GM23338 (cell line): Measurements from ENCODE around the gene ALKAL2. TPM values are rescaled to one million over a fixed set of nuclear protein-coding genes. Genes with fewer than 3 reads are reported as not detected.

Source experiments
- ATAC-seq: fragments of 200-7000 bp; cut with Tn5 transposase; 3 replicates; pipeline ENCODE4 v1.9.1; 2020
- DNase-seq: peaks from one replicate; pipeline ENCODE4 v3.0.0-alpha.2; 2015; ENCODE audit warnings: low spot score
- H2AFZ ChIP-seq: fragments of 200-600 bp; sonication (generic); 2 replicates; pipeline ENCODE4 v1.8.0; 2016; ENCODE audit warnings: antibody characterized with exemption, mild to moderate bottlenecking, moderate library complexity
- H3F3A ChIP-seq: fragments of 200-600 bp; sonication (generic); replicated peaks from 2 replicates; pipeline ENCODE4 v1.8.0; 2017; ENCODE audit warnings: antibody characterized with exemption, mixed run types, low read depth
- H3K27ac ChIP-seq: fragments of 200-600 bp; sonication (generic); 2 replicates; pipeline ENCODE4 v1.6.1; 2016; ENCODE audit warnings: low read depth
- H3K27me3 ChIP-seq: fragments of 200-600 bp; sonication (generic); 2 replicates; pipeline ENCODE4 v1.8.0; 2016; ENCODE audit warnings: mild to moderate bottlenecking, mixed run types, moderate library complexity; ENCODE audit not compliant: insufficient read depth
- H3K36me3 ChIP-seq: fragments of 200-600 bp; sonication (generic); 2 replicates; pipeline ENCODE4 v1.8.0; 2016; ENCODE audit warnings: mild to moderate bottlenecking; ENCODE audit not compliant: insufficient read depth
- H3K4me1 ChIP-seq: fragments of 200-600 bp; sonication (generic); 2 replicates; pipeline ENCODE4 v1.8.0; 2016; ENCODE audit warnings: mild to moderate bottlenecking, moderate library complexity; ENCODE audit not compliant: insufficient read depth
- H3K4me2 ChIP-seq: fragments of 200-600 bp; sonication (generic); 2 replicates; pipeline ENCODE4 v1.7.1; 2017; ENCODE audit warnings: mixed run types
- H3K4me3 ChIP-seq: fragments of 200-600 bp; sonication (generic); 2 replicates; pipeline ENCODE4 v1.6.1; 2016; ENCODE audit warnings: mixed run types
- H3K79me2 ChIP-seq: fragments of 200-600 bp; sonication (generic); replicated peaks from 2 replicates; pipeline ENCODE4 v1.8.0; 2017; ENCODE audit warnings: mild to moderate bottlenecking; ENCODE audit not compliant: insufficient read depth
- H3K9me2 ChIP-seq: fragments of 200-600 bp; sonication (generic); 2 replicates; pipeline ENCODE4 v1.8.0; 2017; ENCODE audit not compliant: insufficient read depth
- H4K20me1 ChIP-seq: fragments of 200-600 bp; sonication (generic); replicated peaks from 2 replicates; pipeline ENCODE4 v1.8.0; 2017; ENCODE audit warnings: mild to moderate bottlenecking; ENCODE audit not compliant: insufficient read depth
- H3K27ac Mint-ChIP-seq: 2 replicates; pipeline ENCODE4 v1.8.0; 2020; ENCODE audit warnings: inconsistent platforms, mild to moderate bottlenecking, moderate library complexity, mixed read lengths
- H3K27me3 Mint-ChIP-seq: 3 replicates; pipeline ENCODE4 v1.8.0; 2022; ENCODE audit warnings: low read depth, mild to moderate bottlenecking, moderate library complexity, mixed read lengths, inconsistent platforms; ENCODE audit not compliant: insufficient read depth, poor library complexity
- H3K36me3 Mint-ChIP-seq: 3 replicates; pipeline ENCODE4 v1.8.0; 2021; ENCODE audit warnings: low read depth, mild to moderate bottlenecking, inconsistent platforms, moderate library complexity, mixed read lengths
- H3K4me1 Mint-ChIP-seq: 3 replicates; pipeline ENCODE4 v1.8.0; 2020; ENCODE audit warnings: mild to moderate bottlenecking, inconsistent platforms, mixed read lengths
- H3K4me3 Mint-ChIP-seq: 3 replicates; pipeline ENCODE4 v1.8.0; 2021; ENCODE audit warnings: moderate library complexity, mild to moderate bottlenecking, inconsistent platforms, mixed read lengths
- H3K9me3 Mint-ChIP-seq: 3 replicates; pipeline ENCODE4 v1.8.0; 2020; ENCODE audit warnings: moderate library complexity, mild to moderate bottlenecking, inconsistent platforms, mixed read lengths
- CREB1 ChIP-seq: fragments of 250-450 bp; sonication (Bioruptor Pico); IDR thresholded peaks from 2 replicates; pipeline ENCODE4 v1.5.0; 2020; ENCODE audit warnings: low read depth, mild to moderate bottlenecking, moderate library complexity
- EZH2 ChIP-seq: fragments of 200-600 bp; sonication (generic); IDR thresholded peaks from one replicate; pipeline ENCODE4 v1.8.0; 2017; ENCODE audit warnings: antibody characterized with exemption, mild to moderate bottlenecking, low read depth; ENCODE audit not compliant: unreplicated experiment
- EZH2phosphoT487 ChIP-seq: fragments of 200-600 bp; sonication (generic); IDR thresholded peaks from one replicate; pipeline ENCODE4 v1.8.1; 2018; ENCODE audit warnings: antibody characterized with exemption; ENCODE audit not compliant: unreplicated experiment
- NANOG ChIP-seq: IDR thresholded peaks from 2 replicates; pipeline ENCODE4 v1.6.1; 2016; ENCODE audit warnings: antibody characterized with exemption, borderline replicate concordance
- POLR2AphosphoS5 ChIP-seq: IDR thresholded peaks from 2 replicates; pipeline ENCODE4 v1.6.1; 2016; ENCODE audit warnings: antibody characterized with exemption, low read depth
- ZNF331 ChIP-seq: fragments of 250-450 bp; sonication (Bioruptor Pico); IDR thresholded peaks from 2 replicates; pipeline ENCODE4 v1.5.0; 2020; ENCODE audit warnings: low read depth, mild to moderate bottlenecking, moderate library complexity
- ZNF462 ChIP-seq: fragments of 250-450 bp; sonication (Bioruptor Pico); IDR thresholded peaks from 2 replicates; pipeline ENCODE4 v1.5.0; 2020; ENCODE audit warnings: mild to moderate bottlenecking, moderate library complexity
- polyA plus RNA-seq: library from polyadenylated mRNA; unstranded; fragments of >200 nt; fragmentation: Nextera tagmentation; extraction: Ambion mirVana; gene quantifications from 2 replicates; pipeline ENCODE4 v1.2.1, GENCODE V29; 2016
- total RNA-seq: library from RNA; depleted of rRNA; stranded (reverse); fragments of >200 nt; shearing (Covaris generic); gene quantifications from 2 replicates; pipeline ENCODE4 v1.2.3, GENCODE V29; 2014
- TF ChIP-seq, protein P1 (sequence below): IDR thresholded peaks from 2 replicates; pipeline ENCODE4 v1.6.1; 2016; ENCODE audit warnings: antibody characterized with exemption

Gene ALKAL2
- total and polyA plus RNA-seq, 2 experiments from 2014 or later: 6.4 to 12.1 TPM

- DNase-seq (no peak), ATAC-seq (no peak)
- no peak overlapping the region for H3K27ac Mint-ChIP-seq
- Histone ChIP-seq H3K36me3 (peaks cover 14% of the 10 kb centered on the region), H3K27ac (no peak overlapping the region), H3F3A (no peaks in the 10 kb centered on the region), H4K20me1 (peaks cover 85% of the 10 kb centered on the region), H3K4me2 (no peak overlapping the region), H3K27me3 (no peaks in the 10 kb centered on the region), H3K79me2 (peaks cover 97% of the 10 kb centered on the region), H3K9me2 (no peaks in the 10 kb centered on the region), H2AFZ (no peak overlapping the region), H3K4me3 (no peak overlapping the region), H3K4me1 (peaks cover 21% of the 10 kb centered on the region)
- peaks cover 6% of the 10 kb centered on the region for H3K36me3 Mint-ChIP-seq
- no peak overlapping the region for H3K4me3 Mint-ChIP-seq
- H3K4me1 Mint-ChIP-seq: peaks cover 30% of the 10 kb centered on the region
- peaks cover 6% of the 10 kb centered on the region for H3K27me3 Mint-ChIP-seq
- H3K9me3 Mint-ChIP-seq: no peaks in the 10 kb centered on the region
- TF ChIP-seq NANOG: no peak
- TF ChIP-seq, protein P1, sequence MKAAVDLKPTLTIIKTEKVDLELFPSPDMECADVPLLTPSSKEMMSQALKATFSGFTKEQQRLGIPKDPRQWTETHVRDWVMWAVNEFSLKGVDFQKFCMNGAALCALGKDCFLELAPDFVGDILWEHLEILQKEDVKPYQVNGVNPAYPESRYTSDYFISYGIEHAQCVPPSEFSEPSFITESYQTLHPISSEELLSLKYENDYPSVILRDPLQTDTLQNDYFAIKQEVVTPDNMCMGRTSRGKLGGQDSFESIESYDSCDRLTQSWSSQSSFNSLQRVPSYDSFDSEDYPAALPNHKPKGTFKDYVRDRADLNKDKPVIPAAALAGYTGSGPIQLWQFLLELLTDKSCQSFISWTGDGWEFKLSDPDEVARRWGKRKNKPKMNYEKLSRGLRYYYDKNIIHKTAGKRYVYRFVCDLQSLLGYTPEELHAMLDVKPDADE: no peak
- no peak for TF ChIP-seq ZNF462 (CRISPR knock-in tag)
- TF ChIP-seq POLR2AphosphoS5: no peak
- TF ChIP-seq CREB1 (CRISPR knock-in tag): no peak
- no peak for TF ChIP-seq EZH2phosphoT487
- no peak for TF ChIP-seq EZH2
- TF ChIP-seq ZNF331 (CRISPR knock-in tag): no peak
Observed at GRCh38 chr2:269356-270030, 18.4 kb downstream of the ALKAL2 start.
